ENCODE results near the gene SETD4.

The SETD4 gene

GRCh38 chr21:36003776-36004175 lies 56.5 kb downstream of the SETD4 start:
- no peak for DNase-seq

DNA sequence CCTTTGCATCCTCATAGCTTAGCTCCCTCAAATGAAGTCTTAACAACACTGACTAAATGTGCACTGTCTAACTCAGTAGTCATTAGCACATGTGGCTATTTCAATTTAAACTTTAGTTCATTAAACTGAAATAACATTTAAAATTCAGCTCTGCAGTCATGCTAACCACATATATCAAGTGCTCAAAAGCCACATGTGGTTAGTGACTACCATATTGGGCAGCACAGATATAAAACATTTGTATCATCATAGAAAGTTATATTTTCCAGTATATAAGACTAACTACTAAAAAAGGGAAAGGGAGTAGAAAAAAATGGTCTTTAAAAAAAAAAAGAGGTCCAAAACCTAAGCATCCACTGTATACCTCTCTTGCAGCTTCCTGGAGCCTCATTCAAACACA lies 64.1 kb downstream of the SETD4 start:
- no peak for DNase-seq

GRCh38 chr21:35995522-35996088 lies 64.7 kb downstream of the SETD4 start:
- no peak for DNase-seq

- DNase-seq: no peak
Observed at GRCh38 chr21:35994613-35995012, 65.7 kb downstream of the SETD4 start.

GRCh38 chr21:35993875-35994490 lies 66.3 kb downstream of the SETD4 start:
- no peak for DNase-seq

DNA sequence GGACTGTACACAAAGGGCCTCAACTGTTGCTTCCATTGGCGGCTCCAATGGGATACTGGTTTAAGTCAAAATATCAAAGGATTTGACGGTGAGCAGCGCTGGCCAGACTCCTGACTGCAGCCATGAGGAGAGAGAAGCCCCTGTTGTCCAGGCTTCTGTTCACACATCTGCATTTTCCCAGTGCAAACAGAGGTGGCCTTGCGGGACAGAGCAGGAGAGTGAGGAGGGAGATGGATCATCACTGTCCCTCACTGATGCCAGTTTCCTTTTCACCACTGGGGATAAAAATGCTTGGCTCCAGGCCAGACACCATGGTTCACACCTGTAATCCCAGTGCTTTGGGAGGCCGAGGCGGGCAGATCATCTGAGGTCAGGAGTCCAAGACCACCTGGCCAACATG lies 69.2 kb downstream of the SETD4 start:
- DNase-seq: no peak

- DNase-seq: no peak
Observed at GRCh38 chr21:35990609-35991008, 69.7 kb downstream of the SETD4 start.

DNA sequence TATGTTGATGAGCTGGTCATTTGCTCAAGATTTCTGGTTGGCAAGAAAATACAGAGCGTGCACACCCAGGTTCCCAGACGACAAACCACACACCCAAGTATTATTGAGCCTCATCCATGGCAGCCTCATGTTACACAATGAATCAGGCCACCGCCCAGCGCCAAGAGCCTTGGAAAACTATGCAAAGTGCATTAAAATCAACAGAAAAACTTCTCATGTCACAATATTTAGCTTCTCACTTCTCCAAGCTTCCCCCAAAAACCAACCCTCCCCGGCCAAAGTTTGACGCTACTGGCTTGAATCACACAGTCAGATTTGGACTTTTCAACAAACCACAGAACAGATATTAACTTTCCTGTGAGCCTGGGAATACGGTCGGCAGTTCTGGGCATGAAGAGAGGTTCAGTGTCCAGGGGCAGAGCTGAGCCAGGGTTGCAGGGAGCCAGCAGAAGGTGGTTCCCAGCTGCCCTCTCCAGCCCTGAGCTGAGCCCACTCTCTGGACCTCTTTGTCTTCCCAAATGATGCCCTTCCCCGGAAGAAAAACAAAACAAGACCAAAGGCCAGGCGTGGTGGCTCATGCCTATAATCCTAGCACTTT lies 71.1 kb downstream of the SETD4 start:
- DNase-seq: no peak

GRCh38 chr21:35988416-35989137 lies 71.7 kb downstream of the SETD4 start:
- no peak for DNase-seq

GRCh38 chr21:35987475-35987874 lies 72.9 kb downstream of the SETD4 start:
- no peak for DNase-seq

- DNase-seq: no peak
Observed at GRCh38 chr21:35984654-35985361, 75.5 kb downstream of the SETD4 start.

Measured in stimulated activated CD4-positive, alpha-beta T cell treated with anti-CD3 and anti-CD28 coated beads, Interleukin-4, amount 100 ng/mL, for 1 hour (primary cell).